Neural crest cell (in vitro differentiated cells): ENCODE measurements around the gene KDM5B. TPM values are rescaled to one million over a fixed set of nuclear protein-coding genes. Genes with fewer than 3 reads are reported as not detected.
"Not testable (repeated sequence)": the region's sequence is repeated elsewhere in the genome, so short reads cannot be mapped to it uniquely, and the experiment has no call there.

ENCODE experiments used
- DNase-seq: peaks from one replicate; pipeline ENCODE4 v3.0.0; 2021; ENCODE audit warnings: low read depth, mixed read lengths, low spot score
- H3K27ac Mint-ChIP-seq: one replicate; pipeline ENCODE4 v1.8.0; 2021; ENCODE audit warnings: mild to moderate bottlenecking, mixed read lengths; ENCODE audit not compliant: unreplicated experiment
- H3K27me3 Mint-ChIP-seq: 2 replicates; pipeline ENCODE4 v1.8.0; 2021; ENCODE audit warnings: low read depth, mild to moderate bottlenecking, mixed read lengths
- H3K36me3 Mint-ChIP-seq: 2 replicates; pipeline ENCODE4 v1.8.0; 2021; ENCODE audit warnings: low read depth, mild to moderate bottlenecking, mixed read lengths
- H3K4me1 Mint-ChIP-seq: 2 replicates; pipeline ENCODE4 v1.8.0; 2021; ENCODE audit warnings: mixed read lengths
- H3K4me3 Mint-ChIP-seq: one replicate; pipeline ENCODE4 v1.8.0; 2021; ENCODE audit warnings: mild to moderate bottlenecking, mixed read lengths
- H3K9me3 Mint-ChIP-seq: 2 replicates; pipeline ENCODE4 v1.8.0; 2021; ENCODE audit warnings: mixed read lengths
- CTCF ChIP-seq: fragments of 200-600 bp; sonication (generic); conservative IDR thresholded peaks from 2 replicates; pipeline ENCODE4 v1.5.0; 2021; ENCODE audit warnings: antibody characterized with exemption, mild to moderate bottlenecking
- total RNA-seq: library from RNA; stranded (reverse); gene quantifications from 2 replicates; pipeline ENCODE4 v1.2.1, GENCODE V29; 2021

Gene KDM5B
- total RNA-seq, 1 donor from 2014 or later, result 158 TPM

GRCh38 chr1:202752774-202753173 lies 55.4 kb downstream of the KDM5B start:
- TF ChIP-seq CTCF, result no peak
- peaks cover 21% of the 10 kb centered on the region for H3K36me3 Mint-ChIP-seq
- no peaks in the 10 kb centered on the region for H3K4me1 Mint-ChIP-seq
- no peaks in the 10 kb centered on the region for H3K27me3 Mint-ChIP-seq
- no peak overlapping the region for H3K27ac Mint-ChIP-seq
- no peaks in the 10 kb centered on the region for H3K9me3 Mint-ChIP-seq
- no peak overlapping the region for H3K4me3 Mint-ChIP-seq
- DNase-seq, result no peak

GRCh38 chr1:202750761-202751160 lies 57.5 kb downstream of the KDM5B start:
- TF ChIP-seq CTCF, result no peak
- Mint-ChIP-seq H3K27ac (no peak overlapping the region), H3K27me3 (no peaks in the 10 kb centered on the region), H3K9me3 (no peaks in the 10 kb centered on the region), H3K4me3 (no peak overlapping the region), H3K36me3 (peaks cover 28% of the 10 kb centered on the region), H3K4me1 (no peaks in the 10 kb centered on the region)
- no peak for DNase-seq

- peaks cover 32% of the 10 kb centered on the region for H3K36me3 Mint-ChIP-seq
- H3K4me3 Mint-ChIP-seq, result no peak overlapping the region
- no peaks in the 10 kb centered on the region for H3K4me1 Mint-ChIP-seq
- no peak overlapping the region for H3K27ac Mint-ChIP-seq
- H3K9me3 Mint-ChIP-seq, result peaks cover under 1% of the 10 kb centered on the region
- DNase-seq, result no peak
- no peaks in the 10 kb centered on the region for H3K27me3 Mint-ChIP-seq
- TF ChIP-seq CTCF, result no peak
Observed at GRCh38 chr1:202750024-202750423, 58.2 kb downstream of the KDM5B start.

DNA sequence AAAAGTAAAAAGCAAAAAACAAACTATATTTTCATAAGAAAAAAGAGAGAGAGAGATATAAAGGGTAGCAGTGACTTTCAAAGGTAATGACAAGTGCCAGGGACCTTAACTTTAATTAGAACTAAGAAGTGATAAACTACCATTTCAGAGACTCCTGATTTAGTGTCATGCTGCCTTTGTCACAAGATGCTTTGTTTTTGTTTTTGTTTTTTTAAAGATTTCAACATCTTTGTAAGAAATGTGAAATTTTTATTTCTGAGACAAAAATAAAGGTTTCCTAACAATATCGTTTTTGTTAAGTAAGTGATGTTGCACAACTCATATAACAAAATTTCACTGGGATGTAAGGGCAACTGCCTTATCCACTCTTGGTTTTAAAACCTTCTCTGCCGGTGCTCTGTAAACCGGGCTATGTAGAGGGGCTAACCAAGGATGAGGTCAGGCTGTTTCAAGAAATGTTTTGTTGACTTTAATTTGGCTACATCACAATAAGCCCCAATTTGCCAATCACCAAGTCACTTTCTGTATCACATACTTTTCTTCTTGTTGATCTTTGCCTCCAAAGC lies 62.8 kb downstream of the KDM5B start:
- DNase-seq, result no peak
- H3K4me1 Mint-ChIP-seq, result no peaks in the 10 kb centered on the region
- peaks cover 4% of the 10 kb centered on the region for H3K9me3 Mint-ChIP-seq
- peaks cover 66% of the 10 kb centered on the region for H3K36me3 Mint-ChIP-seq
- no peak overlapping the region for H3K27ac Mint-ChIP-seq
- no peak for TF ChIP-seq CTCF
- H3K27me3 Mint-ChIP-seq, result no peaks in the 10 kb centered on the region
- no peak overlapping the region for H3K4me3 Mint-ChIP-seq

- H3K27me3 Mint-ChIP-seq, H3K4me3 Mint-ChIP-seq, H3K9me3 Mint-ChIP-seq, DNase-seq, H3K27ac Mint-ChIP-seq, H3K4me1 Mint-ChIP-seq: not testable (repeated sequence)
- H3K36me3 Mint-ChIP-seq, result peaks cover 66% of the 10 kb centered on the region
Observed at GRCh38 chr1:202744770-202745169, 63.5 kb downstream of the KDM5B start.

GRCh38 chr1:202742496-202742895 lies 65.7 kb downstream of the KDM5B start:
- no peak overlapping the region for H3K4me3 Mint-ChIP-seq
- no peaks in the 10 kb centered on the region for H3K27me3 Mint-ChIP-seq
- no peaks in the 10 kb centered on the region for H3K4me1 Mint-ChIP-seq
- H3K27ac Mint-ChIP-seq, result no peak overlapping the region
- peaks cover 4% of the 10 kb centered on the region for H3K9me3 Mint-ChIP-seq
- peaks cover 62% of the 10 kb centered on the region for H3K36me3 Mint-ChIP-seq
- DNase-seq, result no peak
- TF ChIP-seq CTCF, result no peak
